PC-3 (cell line): ENCODE results near the gene AKAP8. TPM values are rescaled to one million over a fixed set of nuclear protein-coding genes. Genes with fewer than 3 reads are reported as not detected.

Experiments used
- ATAC-seq: fragments of 200-7000 bp; cut with Tn5 transposase; 2 replicates; pipeline ENCODE4 v1.9.1; 2020; ENCODE audit warnings: mild to moderate bottlenecking, moderate library complexity
- BruUV-seq: library from RNA; stranded (reverse); fragments of 400-500 nt; replicated peaks from 2 replicates; lab custom pipeline; 2021; lab: Mats Ljungman, UMichigan
- CTCF ChIA-PET: fragments of 300-600 bp; sonication (Branson Sonifier 250); formaldehyde crosslinking; loops from one replicate; lab custom pipeline; 2022; ENCODE audit warnings: antibody characterized with exemption; lab: Charles Lee
- POLR2A ChIA-PET: fragments of 300-600 bp; sonication (Branson Sonifier 250); formaldehyde crosslinking; loops from one replicate; lab custom pipeline; 2022; ENCODE audit warnings: antibody characterized with exemption; ENCODE audit not compliant: unreplicated experiment; lab: Charles Lee
- DNase-seq: peaks from one replicate; pipeline ENCODE4 v3.0.0-alpha.2; 2015
- H2AFZ ChIP-seq: fragments of 300-600 bp; sonication (generic); 2 replicates; pipeline ENCODE4 v1.6.0; 2016; ENCODE audit warnings: antibody characterized with exemption, low read length
- H3F3A ChIP-seq: fragments of 300-600 bp; sonication (generic); one replicate; pipeline ENCODE4 v1.6.0; 2017; ENCODE audit warnings: antibody characterized with exemption, low read length, control low read depth, mild to moderate bottlenecking; ENCODE audit not compliant: unreplicated experiment
- H3K27ac ChIP-seq: fragments of 300-600 bp; sonication (generic); 2 replicates; pipeline ENCODE4 v1.5.1; 2016; ENCODE audit warnings: mild to moderate bottlenecking, low read length
- H3K27me3 ChIP-seq: fragments of 300-600 bp; sonication (generic); 2 replicates; pipeline ENCODE4 v1.6.1; 2016; ENCODE audit warnings: low read length, mixed read lengths
- H3K36me3 ChIP-seq: fragments of 300-600 bp; sonication (generic); 2 replicates; pipeline ENCODE4 v1.6.1; 2016; ENCODE audit warnings: low read depth, mixed run types, low read length, mixed read lengths
- H3K4me1 ChIP-seq: fragments of 300-600 bp; sonication (generic); 2 replicates; pipeline ENCODE4 v1.5.1; 2016; ENCODE audit warnings: low read length; ENCODE audit not compliant: insufficient read depth
- H3K4me2 ChIP-seq: fragments of 300-600 bp; sonication (generic); 2 replicates; pipeline ENCODE4 v1.6.0; 2016; ENCODE audit warnings: low read length
- H3K4me3 ChIP-seq: fragments of 300-600 bp; sonication (generic); 2 replicates; pipeline ENCODE4 v1.5.1; 2016; ENCODE audit warnings: mild to moderate bottlenecking, low read length, mixed read lengths
- H3K79me2 ChIP-seq: fragments of 300-600 bp; sonication (generic); 2 replicates; pipeline ENCODE4 v1.6.1; 2017; ENCODE audit warnings: low read length, mixed read lengths
- H3K9ac ChIP-seq: fragments of 300-600 bp; sonication (generic); 2 replicates; pipeline ENCODE4 v1.6.0; 2016; ENCODE audit warnings: mild to moderate bottlenecking, low read length
- H3K9me2 ChIP-seq: fragments of 300-600 bp; sonication (generic); replicated peaks from 2 replicates; pipeline ENCODE4 v1.6.1; 2016; ENCODE audit warnings: mixed run types, low read length, mixed read lengths
- H3K9me3 ChIP-seq: fragments of 300-600 bp; sonication (generic); 2 replicates; pipeline ENCODE4 v1.6.1; 2016; ENCODE audit warnings: low read length, mixed read lengths
- H4K20me1 ChIP-seq: fragments of 300-600 bp; sonication (generic); 2 replicates; pipeline ENCODE4 v1.6.1; 2016; ENCODE audit warnings: low read length, mixed read lengths
- EZH2 ChIP-seq: fragments of 300-600 bp; sonication (generic); IDR thresholded peaks from one replicate; pipeline ENCODE4 v1.6.1; 2017; ENCODE audit warnings: antibody characterized with exemption, mild to moderate bottlenecking, low read length; ENCODE audit not compliant: unreplicated experiment
- EZH2phosphoT487 ChIP-seq: fragments of 300-600 bp; sonication (generic); IDR thresholded peaks from 2 replicates; pipeline ENCODE4 v1.6.1; 2018; ENCODE audit warnings: mild to moderate bottlenecking, antibody characterized with exemption, low read length, borderline replicate concordance
- intact Hi-C: fragments of 100-400 bp; cut with micrococcal nuclease; formaldehyde crosslinking; loops from 2 replicates; pipeline ENCODE4 v1.9.0; 2023
- total RNA-seq: library from RNA; depleted of rRNA; stranded (reverse); fragments of >200 nt; gene quantifications from 2 replicates; pipeline ENCODE4 v1.2.3, GENCODE V29; 2014
- TF ChIP-seq, protein P1 (sequence below): fragments of 300-600 bp; sonication (generic); conservative IDR thresholded peaks from 2 replicates; pipeline ENCODE4 v1.5.1; 2017; ENCODE audit warnings: antibody characterized with exemption, low read depth, mild to moderate bottlenecking, low read length

Gene AKAP8
- total RNA-seq, 1 experiment from 2014 or later, result 36.3 TPM

DNA sequence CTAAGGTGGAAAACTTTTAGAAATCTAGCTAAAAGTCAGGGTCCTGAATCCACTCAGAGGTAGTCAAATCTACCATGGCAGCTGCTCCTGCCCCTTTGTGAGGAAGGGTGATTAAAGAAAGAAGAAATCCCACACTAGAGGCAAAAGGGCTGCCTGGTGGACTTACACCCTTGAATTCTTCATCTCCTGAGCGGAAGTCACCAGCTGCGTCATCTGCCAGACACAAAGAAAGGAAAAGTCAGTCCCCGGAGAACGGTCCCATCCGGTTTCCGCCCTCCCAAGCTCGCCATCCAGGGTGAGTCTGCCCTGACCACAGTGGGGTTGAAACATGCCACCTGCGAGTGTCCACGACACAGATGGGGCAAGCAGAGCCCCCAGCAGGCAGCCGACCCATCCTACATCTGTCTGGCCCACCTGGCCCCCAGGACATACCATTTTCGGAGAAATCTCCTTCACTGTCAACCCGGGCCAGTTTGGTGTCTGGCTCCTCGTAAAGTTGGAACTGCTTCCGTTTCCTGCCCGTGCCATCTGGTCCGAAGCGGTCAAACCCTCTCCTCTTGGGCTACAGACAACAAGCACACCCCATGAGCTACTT, 7.7 kb downstream of the AKAP8 start:
- H3K4me1 ChIP-seq, result peaks cover 6% of the 10 kb centered on the region
- no peak overlapping the region for H3K27ac ChIP-seq
- H3K4me2 ChIP-seq, result no peak overlapping the region
- H2AFZ ChIP-seq, result no peak overlapping the region
- no peaks in the 10 kb centered on the region for H3K9me3 ChIP-seq
- H3K27me3 ChIP-seq, result no peaks in the 10 kb centered on the region
- BruUV-seq, result no TSS peak
- no peak overlapping the region for H3K9ac ChIP-seq
- no peak overlapping the region for H3K4me3 ChIP-seq
- H3K9me2 ChIP-seq, result no peaks in the 10 kb centered on the region
- peaks cover 51% of the 10 kb centered on the region for H3K36me3 ChIP-seq
- TF ChIP-seq EZH2, result no peak
- TF ChIP-seq, protein P1, sequence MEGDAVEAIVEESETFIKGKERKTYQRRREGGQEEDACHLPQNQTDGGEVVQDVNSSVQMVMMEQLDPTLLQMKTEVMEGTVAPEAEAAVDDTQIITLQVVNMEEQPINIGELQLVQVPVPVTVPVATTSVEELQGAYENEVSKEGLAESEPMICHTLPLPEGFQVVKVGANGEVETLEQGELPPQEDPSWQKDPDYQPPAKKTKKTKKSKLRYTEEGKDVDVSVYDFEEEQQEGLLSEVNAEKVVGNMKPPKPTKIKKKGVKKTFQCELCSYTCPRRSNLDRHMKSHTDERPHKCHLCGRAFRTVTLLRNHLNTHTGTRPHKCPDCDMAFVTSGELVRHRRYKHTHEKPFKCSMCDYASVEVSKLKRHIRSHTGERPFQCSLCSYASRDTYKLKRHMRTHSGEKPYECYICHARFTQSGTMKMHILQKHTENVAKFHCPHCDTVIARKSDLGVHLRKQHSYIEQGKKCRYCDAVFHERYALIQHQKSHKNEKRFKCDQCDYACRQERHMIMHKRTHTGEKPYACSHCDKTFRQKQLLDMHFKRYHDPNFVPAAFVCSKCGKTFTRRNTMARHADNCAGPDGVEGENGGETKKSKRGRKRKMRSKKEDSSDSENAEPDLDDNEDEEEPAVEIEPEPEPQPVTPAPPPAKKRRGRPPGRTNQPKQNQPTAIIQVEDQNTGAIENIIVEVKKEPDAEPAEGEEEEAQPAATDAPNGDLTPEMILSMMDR, result no peak
- TF ChIP-seq EZH2phosphoT487, result no peak
- H3F3A ChIP-seq, result no peaks in the 10 kb centered on the region
- POLR2A ChIA-PET, result no interaction called here
- intact Hi-C loops, result no loop called here
- CTCF ChIA-PET, result no interaction called here
- no peak for ATAC-seq
- H3K79me2 ChIP-seq, result peaks cover 53% of the 10 kb centered on the region
- DNase-seq, result no peak
- H4K20me1 ChIP-seq, result peaks cover 21% of the 10 kb centered on the region

DNA sequence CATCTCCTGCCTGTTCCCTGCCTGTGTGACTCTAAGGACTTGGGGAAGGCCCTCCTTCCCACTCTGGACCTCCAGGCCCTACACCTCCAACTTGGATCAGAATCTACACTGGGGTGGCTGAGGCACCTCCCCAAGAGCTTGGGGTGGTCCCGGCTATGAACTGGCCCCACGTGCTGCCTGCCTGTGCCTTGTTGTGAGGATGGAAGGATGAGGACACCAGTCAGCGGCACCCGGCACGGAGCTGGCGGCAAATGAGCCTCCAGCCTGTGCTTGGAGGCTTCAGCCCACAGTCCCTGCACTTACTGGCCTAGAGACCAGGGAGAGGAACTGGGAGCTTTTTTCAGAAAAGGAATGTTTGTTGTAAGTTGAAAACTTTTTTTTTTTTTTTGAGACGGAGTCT, 8.5 kb downstream of the AKAP8 start:
- BruUV-seq, result no TSS peak
- no peak overlapping the region for H3K4me2 ChIP-seq
- ATAC-seq, result no peak
- no peaks in the 10 kb centered on the region for H3K27me3 ChIP-seq
- no peaks in the 10 kb centered on the region for H3K4me1 ChIP-seq
- H2AFZ ChIP-seq, result no peak overlapping the region
- H3F3A ChIP-seq, result no peaks in the 10 kb centered on the region
- peaks cover 14% of the 10 kb centered on the region; the same call in 1 of the 2 replicates for H4K20me1 ChIP-seq
- no peak overlapping the region for H3K4me3 ChIP-seq
- H3K9ac ChIP-seq, result no peak overlapping the region
- intact Hi-C loops, result no loop called here
- no peak for DNase-seq
- H3K27ac ChIP-seq, result no peak overlapping the region
- H3K9me3 ChIP-seq, result no peaks in the 10 kb centered on the region
- H3K9me2 ChIP-seq, result no peaks in the 10 kb centered on the region
- POLR2A ChIA-PET, result no interaction called here
- peaks cover 45% of the 10 kb centered on the region for H3K79me2 ChIP-seq
- H3K36me3 ChIP-seq, result peaks cover 51% of the 10 kb centered on the region
- CTCF ChIA-PET, result no interaction called here
- TF ChIP-seq EZH2 (no peak), EZH2phosphoT487 (no peak)
- TF ChIP-seq, protein P1, result no peak

DNA sequence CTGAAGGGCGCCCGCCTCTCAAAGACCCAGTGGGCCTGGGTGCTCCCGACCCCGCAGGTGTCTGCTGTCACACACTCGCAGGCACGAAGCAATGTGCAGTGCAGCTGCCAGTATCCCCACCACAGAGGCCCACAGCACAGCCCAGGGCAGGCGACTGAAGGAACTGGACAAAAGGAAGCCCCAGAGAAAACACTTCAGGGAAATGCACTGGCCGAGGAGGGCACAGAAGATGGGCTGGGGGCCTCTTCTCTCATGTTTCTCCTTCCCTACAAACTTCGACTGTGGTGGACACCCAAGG, 10.0 kb downstream of the AKAP8 start:
- intact Hi-C loops, result no loop called here
- Histone ChIP-seq H3K79me2 (peaks cover 29% of the 10 kb centered on the region), H3K4me2 (no peak overlapping the region), H3K27ac (no peak overlapping the region), H2AFZ (no peak overlapping the region), H4K20me1 (peaks cover 1% of the 10 kb centered on the region; the same call in 1 of the 2 replicates), H3K9me3 (no peaks in the 10 kb centered on the region), H3K27me3 (no peaks in the 10 kb centered on the region), H3K4me1 (no peaks in the 10 kb centered on the region), H3F3A (no peaks in the 10 kb centered on the region), H3K9me2 (no peaks in the 10 kb centered on the region), H3K36me3 (peaks cover 60% of the 10 kb centered on the region), H3K4me3 (no peak overlapping the region), H3K9ac (no peak overlapping the region)
- TF ChIP-seq, protein P1, result no peak
- TF ChIP-seq EZH2 (no peak), EZH2phosphoT487 (no peak)
- ATAC-seq, result no peak
- ChIA-PET CTCF (no interaction called here), POLR2A (no interaction called here)
- no peak for DNase-seq
- BruUV-seq, result no TSS peak
